ENCODE data around the gene KERA. TPM values are rescaled to one million over a fixed set of nuclear protein-coding genes. Genes with fewer than 3 reads are reported as not detected.

Gene KERA
- total RNA-seq, 2 donors from 2014 or later: not detected

- DNase-seq (ENCODE audit: low spot score): no peak
- TF ChIP-seq CTCF (IDR thresholded peaks at IDR 0.05): no peak
- no peaks in the 10 kb centered on the region for H3K4me1 ChIP-seq
- H3K4me3 ChIP-seq: no peak overlapping the region
- no peaks in the 10 kb centered on the region for H3K36me3 ChIP-seq
- H3K27ac ChIP-seq: no peak overlapping the region
- no peaks in the 10 kb centered on the region for H3K9me3 ChIP-seq
- H3K27me3 ChIP-seq: no peaks in the 10 kb centered on the region
These were observed 20.7 kb upstream of the KERA start for GRCh38 chr12:91078501-91078900.

GRCh38 chr12:91077228-91077954 is 19.6 kb upstream of the KERA start:
- H3K27me3 ChIP-seq: no peaks in the 10 kb centered on the region
- no peak overlapping the region for H3K4me3 ChIP-seq
- no peak overlapping the region for H3K27ac ChIP-seq
- no peak for DNase-seq (ENCODE audit: low spot score)
- no peak for TF ChIP-seq CTCF (IDR thresholded peaks at IDR 0.05)
- no peaks in the 10 kb centered on the region for H3K4me1 ChIP-seq
- no peaks in the 10 kb centered on the region for H3K36me3 ChIP-seq
- H3K9me3 ChIP-seq: no peaks in the 10 kb centered on the region

GRCh38 chr12:91074851-91075250 is 17.0 kb upstream of the KERA start:
- peak overlapping the region in 1 of 2 donors; percentile 50 for H3K27ac ChIP-seq
- no peaks in the 10 kb centered on the region for H3K4me1 ChIP-seq
- no peak for TF ChIP-seq CTCF (IDR thresholded peaks at IDR 0.05)
- no peaks in the 10 kb centered on the region for H3K36me3 ChIP-seq
- H3K9me3 ChIP-seq: no peaks in the 10 kb centered on the region
- no peak overlapping the region for H3K4me3 ChIP-seq
- no peak for DNase-seq (ENCODE audit: low spot score)
- no peaks in the 10 kb centered on the region for H3K27me3 ChIP-seq

GRCh38 chr12:91074154-91074709 is 16.4 kb upstream of the KERA start:
- TF ChIP-seq CTCF (IDR thresholded peaks at IDR 0.05): no peak
- Histone ChIP-seq H3K36me3 (no peaks in the 10 kb centered on the region), H3K9me3 (no peaks in the 10 kb centered on the region), H3K27me3 (no peaks in the 10 kb centered on the region), H3K27ac (peak overlapping the region; percentile 49 to 50), H3K4me3 (no peak overlapping the region), H3K4me1 (no peaks in the 10 kb centered on the region)
- DNase-seq (ENCODE audit: low spot score): no peak

- no peak for TF ChIP-seq CTCF (IDR thresholded peaks at IDR 0.05)
- no peak for DNase-seq (ENCODE audit: low spot score)
- Histone ChIP-seq H3K36me3 (no peaks in the 10 kb centered on the region), H3K4me3 (no peak overlapping the region), H3K4me1 (no peaks in the 10 kb centered on the region), H3K27ac (peak overlapping the region in 1 of 2 donors; percentile 50), H3K27me3 (no peaks in the 10 kb centered on the region), H3K9me3 (no peaks in the 10 kb centered on the region)
These were observed 15.6 kb upstream of the KERA start for GRCh38 chr12:91073426-91073825.

Measured in right atrium auricular region (tissue), 2 donors.